GM19099 (cell line): ENCODE results near the gene EXOC6B.

Source experiments
- POLR2A ChIP-seq: IDR thresholded peaks from 3 replicates; pipeline ENCODE4 v1.6.1; 2011; ENCODE audit warnings: low read depth; ENCODE audit not compliant: insufficient read length; ENCODE audit errors: extremely low read depth

EXOC6B gene

GRCh38 chr2:72222829-72223564, 602.8 kb downstream of the EXOC6B start:
- no peak for TF ChIP-seq POLR2A

GRCh38 chr2:72220170-72220569, 605.7 kb downstream of the EXOC6B start:
- no peak for TF ChIP-seq POLR2A

DNA sequence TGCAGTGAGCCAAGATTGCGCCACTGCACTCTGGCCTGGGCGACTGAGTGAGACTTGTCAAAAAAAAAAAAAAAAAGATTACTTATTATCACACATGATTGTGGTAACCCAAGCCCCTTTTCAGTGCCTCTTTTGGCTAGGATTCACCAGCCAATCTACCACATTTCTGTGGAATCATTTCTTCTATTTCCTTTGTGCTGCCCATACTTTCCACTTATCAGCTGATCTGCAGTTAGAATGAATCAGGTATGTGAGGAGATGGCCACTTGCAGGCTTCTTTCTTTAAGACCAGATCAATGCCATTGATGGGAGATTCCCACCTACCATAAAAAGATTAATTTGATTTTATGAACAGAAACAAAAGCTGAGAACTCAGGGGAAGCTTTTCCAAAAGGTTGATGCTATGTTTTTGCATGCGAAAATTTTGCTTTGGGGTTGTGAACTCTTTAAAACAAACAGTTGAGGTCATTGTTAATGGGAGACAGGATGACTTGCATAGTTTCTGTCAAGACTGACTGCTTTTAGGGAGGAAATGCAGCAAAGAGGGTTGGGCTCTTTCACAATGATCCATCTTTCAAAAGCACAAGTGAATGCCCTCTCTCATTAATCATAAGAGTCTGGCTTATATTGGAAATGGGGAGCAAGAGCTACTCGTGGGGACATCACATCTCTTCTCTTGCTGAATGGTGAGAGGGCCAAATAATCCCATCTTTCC, 611.2 kb downstream of the EXOC6B start:
- no peak for TF ChIP-seq POLR2A

GRCh38 chr2:72212486-72212855, 613.4 kb downstream of the EXOC6B start:
- TF ChIP-seq POLR2A: no peak

DNA sequence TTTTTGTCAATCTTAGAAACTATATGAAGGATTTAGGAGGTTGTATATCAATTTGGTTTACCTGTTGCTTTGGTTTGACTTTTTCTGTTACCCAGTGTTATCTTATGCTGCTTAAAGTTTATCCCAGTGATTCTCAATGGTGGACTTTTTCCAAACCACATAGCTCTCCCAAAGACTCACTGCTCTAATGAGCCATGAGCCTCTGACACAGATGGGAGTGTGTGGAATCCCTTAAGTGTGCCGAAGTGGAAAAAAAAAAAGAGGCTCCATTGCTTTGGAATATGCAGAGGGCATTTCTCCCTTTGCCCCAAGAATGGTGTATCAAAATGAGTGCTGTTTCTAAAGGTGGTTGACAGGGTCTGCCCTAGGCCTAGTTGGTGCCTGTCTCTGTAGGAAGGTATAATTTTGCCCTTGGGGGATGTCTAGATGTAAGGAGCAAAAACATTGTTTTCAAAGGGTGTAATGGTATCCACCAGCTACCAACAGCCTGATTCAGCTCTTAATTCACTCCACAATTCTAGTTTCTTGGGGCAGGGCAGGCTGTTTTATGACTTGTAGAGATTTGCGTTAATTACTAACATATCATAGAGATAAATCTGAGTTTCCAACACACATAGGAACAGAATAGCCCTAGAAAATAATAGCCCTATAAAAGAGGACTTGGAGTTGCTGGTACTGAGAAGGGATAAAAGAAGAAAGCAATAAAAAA, 613.9 kb downstream of the EXOC6B start:
- TF ChIP-seq POLR2A: no peak

- TF ChIP-seq POLR2A: no peak
These were observed 614.5 kb downstream of the EXOC6B start for GRCh38 chr2:72211350-72211749.

DNA sequence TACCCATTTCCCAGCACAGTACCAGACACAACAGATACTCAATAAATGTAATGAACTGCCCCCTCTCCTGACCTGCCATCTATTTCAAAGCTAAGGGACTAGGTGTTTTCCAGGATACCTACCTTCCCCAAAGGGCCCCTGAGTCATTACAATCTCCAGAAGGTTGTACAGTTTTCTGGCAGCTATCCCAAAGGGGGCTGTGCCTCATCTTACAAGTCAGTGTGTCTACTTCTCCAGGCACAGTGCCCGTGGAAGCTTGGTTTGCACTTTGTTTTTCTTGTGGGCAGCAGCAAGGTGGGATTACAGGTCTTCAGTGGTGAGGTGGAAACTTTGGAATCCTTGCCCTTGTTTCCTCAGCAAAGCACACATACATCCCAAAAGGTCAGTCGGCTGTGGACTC, 615.4 kb downstream of the EXOC6B start:
- TF ChIP-seq POLR2A: no peak

DNA sequence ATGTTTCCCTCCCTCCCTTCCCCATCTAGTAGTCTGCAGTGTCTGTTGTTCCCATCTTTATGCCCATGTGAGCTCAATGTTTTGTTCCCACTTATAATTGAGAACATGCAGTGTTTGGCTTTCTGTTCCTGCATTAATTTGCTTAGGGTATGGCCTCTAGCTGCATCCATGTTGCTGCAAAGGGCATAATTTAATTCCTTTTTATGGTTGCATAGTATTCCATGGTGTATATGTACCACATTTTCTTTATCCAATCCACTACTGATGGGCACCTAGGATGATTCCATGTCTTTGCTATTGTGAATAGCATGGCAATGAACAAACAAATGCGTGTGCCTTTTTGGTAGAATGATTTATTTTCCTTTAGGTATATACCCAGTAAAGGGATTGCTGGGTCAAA, 617.6 kb downstream of the EXOC6B start:
- TF ChIP-seq POLR2A: no peak

DNA sequence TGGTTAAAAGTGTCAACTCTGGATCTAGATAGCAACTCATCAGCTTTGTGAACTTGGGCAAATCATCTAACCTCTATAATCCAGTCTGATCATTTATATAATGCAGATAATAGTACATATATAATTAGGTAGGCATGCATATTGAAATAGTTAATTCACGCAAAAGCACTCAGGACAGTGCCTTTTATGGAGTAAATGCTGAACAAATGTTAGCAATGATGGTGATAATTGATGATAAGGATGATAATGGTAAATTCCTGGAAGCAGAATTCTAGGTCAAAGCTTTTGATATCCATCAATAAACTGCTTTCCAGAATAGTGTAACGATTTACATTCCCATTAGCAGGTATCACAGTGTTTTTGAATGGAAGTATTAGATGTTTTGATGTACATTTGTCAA, 618.5 kb downstream of the EXOC6B start:
- no peak for TF ChIP-seq POLR2A

GRCh38 chr2:72205504-72205881, 620.3 kb downstream of the EXOC6B start:
- TF ChIP-seq POLR2A: no peak

DNA sequence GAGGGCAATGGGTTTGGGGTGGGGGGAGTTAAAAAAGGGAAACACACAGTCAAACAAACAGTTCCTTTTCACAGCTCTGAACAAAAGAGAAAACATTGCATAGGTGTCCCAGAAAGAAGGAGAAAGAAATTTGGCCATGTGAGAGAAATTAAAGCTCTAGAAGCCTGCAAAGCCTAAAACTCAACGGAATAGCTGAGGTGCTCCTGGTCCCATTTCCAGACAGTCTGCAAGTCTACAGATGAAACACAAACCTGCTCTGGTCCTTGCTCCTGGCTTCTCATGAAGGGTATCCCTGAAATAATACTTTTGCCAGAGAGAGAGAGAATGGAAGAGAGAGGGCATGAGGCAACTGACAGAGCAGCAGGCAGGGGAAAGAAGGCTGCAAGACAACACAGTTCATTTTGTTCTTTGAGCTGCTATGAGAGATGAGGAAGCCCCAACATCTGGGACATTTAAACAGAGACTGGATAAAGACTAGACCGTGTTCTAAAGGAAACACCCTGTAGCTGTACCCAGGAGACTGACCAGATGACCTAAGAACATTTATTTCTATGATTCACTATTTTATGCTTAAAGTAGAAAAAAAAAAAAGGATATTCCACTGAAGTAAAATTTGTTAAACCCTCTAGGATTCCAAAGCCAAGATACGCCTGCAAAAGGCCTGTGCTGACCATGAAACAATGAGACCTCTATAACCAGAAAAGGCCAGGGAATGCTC, 620.9 kb downstream of the EXOC6B start:
- no peak for TF ChIP-seq POLR2A

GRCh38 chr2:72204156-72204785, 621.6 kb downstream of the EXOC6B start:
- TF ChIP-seq POLR2A: no peak

GRCh38 chr2:72198532-72199241, 627.1 kb downstream of the EXOC6B start:
- TF ChIP-seq POLR2A: no peak

- no peak for TF ChIP-seq POLR2A
These were observed 632.1 kb downstream of the EXOC6B start for GRCh38 chr2:72193723-72194122.
